HEK293 (cell line): ENCODE data around the gene MMP24.

ENCODE experiments used
- CTCF ChIA-PET: fragments of 350-600 bp; formaldehyde crosslinking; extraction: SDS; loops from one replicate; lab custom pipeline; 2021; ENCODE audit warnings: antibody characterized with exemption; lab: Yijun Ruan, JAX
- POLR2A ChIA-PET: fragments of 300-600 bp; formaldehyde crosslinking; extraction: SDS; loops from one replicate; lab custom pipeline; 2020; ENCODE audit warnings: antibody characterized with exemption, inconsistent platforms; lab: Yijun Ruan, JAX
- H3K27ac ChIP-seq: fragments of 200-500 bp; sonication (Bioruptor generic); 2 replicates; pipeline ENCODE4 v1.5.1; 2014; ENCODE audit warnings: low read depth, low read length, control low read depth, inconsistent platforms; ENCODE audit errors: extremely low read depth
- H3K36me3 ChIP-seq, 2 experiments: fragments of 200-500 bp in 1 of 2; sonication (Bioruptor generic) in 1 of 2; 1 replicate in 1 of 2; 2 replicates in 1 of 2; pipeline ENCODE4 v1.5.1; 2014 to 2017; ENCODE audit warnings: inconsistent platforms in 2 of 2, low read length in 2 of 2; ENCODE audit not compliant: control insufficient read depth in 2 of 2, insufficient read depth in 1 of 2
- H3K4me1 ChIP-seq: fragments of 200-500 bp; sonication (Bioruptor generic); 2 replicates; pipeline ENCODE4 v1.5.1; 2014; ENCODE audit warnings: mild to moderate bottlenecking, low read length, inconsistent platforms; ENCODE audit not compliant: control insufficient read depth, insufficient read depth
- H3K4me3 ChIP-seq: 2 replicates; pipeline ENCODE4 v1.5.1; 2011; ENCODE audit warnings: low read depth, mild to moderate bottlenecking, control low read depth, low read length, moderate library complexity
- H3K9me3 ChIP-seq: fragments of 200-500 bp; sonication (Bioruptor generic); 2 replicates; pipeline ENCODE4 v1.5.1; 2014; ENCODE audit warnings: low read depth, low read length, inconsistent platforms; ENCODE audit not compliant: control insufficient read depth, insufficient read depth
- BCL6B ChIP-seq: fragments of 450-650 bp; formaldehyde crosslinking; IDR thresholded peaks from 2 replicates; pipeline ENCODE4 v1.5.1; 2017; ENCODE audit warnings: missing biosample characterization, missing genetic modification characterization
- ELK4 ChIP-seq: IDR thresholded peaks from 2 replicates; pipeline ENCODE4 v1.6.1; 2011; ENCODE audit warnings: mild to moderate bottlenecking, low read depth, low read length, borderline replicate concordance
- PRDM2 ChIP-seq: fragments of 450-650 bp; formaldehyde crosslinking; IDR thresholded peaks from 2 replicates; pipeline ENCODE4 v1.5.1; 2016; ENCODE audit warnings: missing biosample characterization, missing genetic modification characterization, borderline replicate concordance
- ZBTB10 ChIP-seq: fragments of 450-650 bp; formaldehyde crosslinking; IDR thresholded peaks from 2 replicates; pipeline ENCODE4 v1.5.1; 2016; ENCODE audit warnings: missing biosample characterization, missing genetic modification characterization
- ZEB2 ChIP-seq: fragments of 450-650 bp; formaldehyde crosslinking; IDR thresholded peaks from 2 replicates; pipeline ENCODE4 v1.5.1; 2016; ENCODE audit warnings: missing biosample characterization, missing genetic modification characterization
- ZFHX2 ChIP-seq: fragments of 450-650 bp; formaldehyde crosslinking; conservative IDR thresholded peaks from 2 replicates; pipeline ENCODE4 v1.5.1; 2016; ENCODE audit warnings: missing biosample characterization, missing genetic modification characterization
- ZFP3 ChIP-seq: fragments of 450-650 bp; formaldehyde crosslinking; IDR thresholded peaks from 2 replicates; pipeline ENCODE4 v1.5.1; 2016; ENCODE audit warnings: low read depth, missing biosample characterization, missing genetic modification characterization
- ZNF174 ChIP-seq: fragments of 450-650 bp; formaldehyde crosslinking; IDR thresholded peaks from 2 replicates; pipeline ENCODE4 v1.5.0; 2017; ENCODE audit warnings: missing biosample characterization, mild to moderate bottlenecking, missing genetic modification characterization
- ZNF184 ChIP-seq: fragments of 450-650 bp; IDR thresholded peaks from 2 replicates; pipeline ENCODE4 v1.5.1; 2018; ENCODE audit warnings: missing biosample characterization, mild to moderate bottlenecking, missing genetic modification characterization
- ZNF214 ChIP-seq: fragments of 450-650 bp; formaldehyde crosslinking; IDR thresholded peaks from 2 replicates; pipeline ENCODE4 v1.5.1; 2017; ENCODE audit warnings: missing biosample characterization, mild to moderate bottlenecking, missing genetic modification characterization, borderline replicate concordance
- ZNF302 ChIP-seq: fragments of 450-650 bp; formaldehyde crosslinking; IDR thresholded peaks from 2 replicates; pipeline ENCODE4 v1.5.1; 2016; ENCODE audit warnings: missing biosample characterization, missing genetic modification characterization, low read depth
- ZNF335 ChIP-seq: fragments of 450-650 bp; formaldehyde crosslinking; conservative IDR thresholded peaks from 2 replicates; pipeline ENCODE4 v1.5.1; 2016; ENCODE audit warnings: missing biosample characterization, missing genetic modification characterization
- ZNF514 ChIP-seq: fragments of 450-650 bp; formaldehyde crosslinking; IDR thresholded peaks from 2 replicates; pipeline ENCODE4 v1.5.1; 2016; ENCODE audit warnings: missing biosample characterization, missing genetic modification characterization
- ZNF600 ChIP-seq: fragments of 450-650 bp; formaldehyde crosslinking; IDR thresholded peaks from 2 replicates; pipeline ENCODE4 v1.5.1; 2016; ENCODE audit warnings: missing biosample characterization, missing genetic modification characterization
- ZNF623 ChIP-seq: fragments of 450-650 bp; formaldehyde crosslinking; IDR thresholded peaks from 2 replicates; pipeline ENCODE4 v1.5.1; 2016; ENCODE audit warnings: missing biosample characterization, missing genetic modification characterization
- ZNF624 ChIP-seq: fragments of 450-650 bp; formaldehyde crosslinking; IDR thresholded peaks from 2 replicates; pipeline ENCODE4 v1.5.1; 2017; ENCODE audit warnings: missing biosample characterization, missing genetic modification characterization
- ZNF747 ChIP-seq: fragments of 450-650 bp; formaldehyde crosslinking; IDR thresholded peaks from 2 replicates; pipeline ENCODE4 v1.5.1; 2016; ENCODE audit warnings: missing biosample characterization, missing genetic modification characterization

Gene MMP24

GRCh38 chr20:35290887-35291417 lies 64.5 kb downstream of the MMP24 start (continued):
- TF ChIP-seq ZNF174 (tag by site-specific recombination) (no peak), ZFP3 (tag by site-specific recombination) (no peak), ZNF747 (tag by site-specific recombination) (no peak), ZFHX2 (no peak), BCL6B (tag by site-specific recombination) (no peak), ELK4 (no peak)
- TF ChIP-seq, all 188 proteins: peak for 0

- no peaks in the 10 kb centered on the region for H3K4me1 ChIP-seq
- POLR2A ChIA-PET = no interaction called here
- no peaks in the 10 kb centered on the region for H3K9me3 ChIP-seq
- CTCF ChIA-PET = interaction anchor here (1.7 kb wide), 1 partner anchor 11 kb away, joined by 6 read pairs; no protein-coding TSS in a partner anchor
- no peaks in the 10 kb centered on the region for H3K36me3 ChIP-seq
- no peak within 1 kb of the TSS; the same call in 1 of the 2 replicates for H3K27ac ChIP-seq
- H3K4me3 ChIP-seq = no peak within 1 kb of the TSS
- TF ChIP-seq ZNF514 (tag by site-specific recombination) (no peak), ZNF184 (tag by site-specific recombination) (no peak), ZNF623 (no peak), ZNF302 (tag by site-specific recombination) (no peak), ZNF214 (tag by site-specific recombination) (no peak), ZNF335 (tag by site-specific recombination) (no peak), ZNF624 (no peak), ZEB2 (tag by site-specific recombination) (no peak), ZNF600 (tag by site-specific recombination) (no peak), ZBTB10 (tag by site-specific recombination) (no peak), PRDM2 (tag by site-specific recombination) (no peak)
- TF ChIP-seq, all 188 proteins: peak for 0
These were observed 65.4 kb downstream of the MMP24 start, which contains the start of gene FAM83C for GRCh38 chr20:35291654-35292503. TSS of gene FAM83C (minus strand) at chr20:35292425. CDS start at chr20:35292304, 121 bp downstream.
